G401.6 (cell line): ENCODE measurements around the gene WDFY3.
"Not testable (repeated sequence)": the region's sequence is repeated elsewhere in the genome, so short reads cannot be mapped to it uniquely, and the experiment has no call there.

Experiments
- FAIRE-seq: peaks from 2 replicates; lab custom pipeline; 2012; peaks lifted over from hg19 to GRCh38; lab: Jason Lieb, UNC

Gene WDFY3

DNA sequence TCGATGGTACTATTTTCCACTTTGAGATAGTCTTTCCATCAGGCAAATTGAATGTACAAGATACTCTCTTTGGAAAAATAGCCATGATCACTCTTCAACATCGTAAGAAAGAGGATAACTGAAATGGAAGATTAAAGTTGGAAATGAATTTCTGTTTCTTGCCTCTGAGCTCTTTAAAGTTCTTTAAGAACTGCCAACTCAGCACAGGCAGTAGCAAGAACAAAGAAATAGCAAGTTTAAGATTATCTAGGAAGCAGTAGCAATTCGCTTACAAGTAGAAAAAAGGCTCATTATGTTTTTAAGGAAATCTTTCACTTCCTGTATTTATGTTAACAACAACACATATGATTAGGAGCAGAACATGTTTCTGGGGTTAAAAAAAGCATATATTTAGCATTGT, 255.9 kb downstream of the WDFY3 start:
- no peak for FAIRE-seq

- FAIRE-seq, result no peak
These were observed 257.9 kb downstream of the WDFY3 start for GRCh38 chr4:84708406-84709135.

GRCh38 chr4:84706286-84706685, 260.2 kb downstream of the WDFY3 start:
- FAIRE-seq, result no peak

- FAIRE-seq, result no peak
These were observed 267.4 kb downstream of the WDFY3 start for GRCh38 chr4:84699001-84699671.

GRCh38 chr4:84697615-84698201, 268.8 kb downstream of the WDFY3 start:
- no peak for FAIRE-seq

GRCh38 chr4:84697159-84697558, 269.3 kb downstream of the WDFY3 start:
- FAIRE-seq, result no peak

DNA sequence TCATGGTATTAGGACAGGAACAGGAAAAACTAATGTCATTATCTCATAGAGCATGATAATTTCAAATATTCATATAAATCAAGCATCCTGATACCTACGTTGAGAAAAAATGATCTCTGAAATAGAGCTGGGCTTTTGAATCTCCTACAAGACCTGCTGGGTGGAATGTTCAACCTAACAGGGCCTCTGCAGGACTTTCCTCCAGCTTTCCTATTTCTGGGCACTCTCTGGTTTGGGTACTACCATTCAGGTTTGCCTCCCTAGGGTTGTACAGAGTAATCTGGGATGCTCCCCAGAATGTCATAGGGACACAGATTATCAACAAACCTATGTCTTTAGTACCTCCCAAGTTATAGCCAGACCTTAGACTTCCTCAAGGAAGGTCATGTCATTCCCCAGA, 274.7 kb downstream of the WDFY3 start:
- no peak for FAIRE-seq

GRCh38 chr4:84691170-84691691, 275.3 kb downstream of the WDFY3 start:
- FAIRE-seq, result no peak

DNA sequence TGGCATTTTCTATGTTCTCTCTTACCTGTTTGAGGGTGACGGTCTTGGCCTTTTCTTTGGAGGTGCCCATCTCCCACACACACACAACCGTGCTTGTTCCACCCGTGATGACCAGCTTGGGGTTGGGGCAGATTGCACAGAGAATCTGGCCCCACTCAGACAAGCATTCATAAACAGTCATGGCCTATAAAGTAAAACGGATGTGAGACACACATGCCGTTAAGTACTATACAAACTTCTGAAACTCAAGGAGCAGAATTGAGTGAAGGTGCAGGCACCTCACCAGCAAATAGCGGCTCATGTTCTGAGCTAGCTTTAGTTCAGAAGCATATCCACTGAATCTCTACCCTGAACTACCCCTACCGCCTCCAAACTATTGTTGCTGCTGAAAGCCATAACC, 276.0 kb downstream of the WDFY3 start:
- FAIRE-seq, result no peak

DNA sequence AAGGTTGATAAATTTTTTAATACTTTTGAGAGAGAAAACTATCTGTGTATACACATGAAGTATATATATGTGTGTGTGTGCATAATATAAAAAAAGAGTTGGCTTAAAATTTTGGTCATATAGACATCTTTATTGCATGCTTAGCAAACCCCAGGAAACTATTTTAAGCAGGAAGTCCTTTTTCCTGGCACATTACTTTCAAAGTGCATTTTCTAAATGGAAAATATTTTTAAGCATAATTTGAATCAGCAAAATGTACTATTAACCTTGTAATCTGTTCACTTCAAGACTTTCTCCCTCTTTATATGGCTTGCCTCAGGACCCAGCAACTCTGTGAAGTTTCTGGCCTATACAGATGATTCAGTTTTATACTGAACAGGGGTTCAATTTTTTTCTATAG, 277.3 kb downstream of the WDFY3 start:
- no peak for FAIRE-seq

DNA sequence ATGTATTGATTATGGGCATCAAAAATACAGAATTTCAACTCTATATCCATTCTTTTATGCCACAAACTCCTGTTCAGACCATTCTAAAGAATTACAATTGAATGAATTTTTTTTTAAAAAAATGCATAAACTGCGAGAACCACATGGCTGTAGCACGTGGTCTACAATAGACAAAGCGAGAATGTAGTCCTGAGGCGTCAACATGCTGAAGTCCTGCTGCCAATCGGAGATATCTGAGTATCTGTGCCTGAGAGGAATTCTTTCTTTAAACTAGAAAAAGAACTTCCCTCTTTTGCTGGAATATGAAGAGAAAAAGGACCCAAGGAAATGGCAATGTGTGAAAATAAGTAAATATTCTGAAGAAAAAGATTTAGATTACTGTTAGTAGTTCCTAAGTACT, 277.9 kb downstream of the WDFY3 start:
- no peak for FAIRE-seq

- no peak for FAIRE-seq
These were observed 281.4 kb downstream of the WDFY3 start for GRCh38 chr4:84685105-84685504.

DNA sequence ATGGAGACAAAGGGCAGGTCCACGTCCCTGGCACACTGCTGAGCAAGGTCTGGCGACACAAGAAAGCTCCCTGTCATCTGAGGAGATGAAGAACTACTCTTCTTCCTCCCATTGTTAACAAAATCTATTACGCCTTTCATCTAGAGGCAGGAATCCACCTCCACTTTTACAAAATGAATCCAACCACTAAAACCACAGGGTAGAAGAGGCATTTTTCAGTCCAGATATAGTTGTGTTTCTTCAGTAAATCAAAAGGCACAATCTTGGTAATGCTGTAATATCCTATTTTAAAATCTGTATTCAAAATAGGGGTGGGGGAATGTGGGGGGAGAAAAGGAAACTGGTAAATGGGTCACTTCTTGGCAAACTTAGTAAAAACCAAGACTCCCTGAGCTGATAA, 282.1 kb downstream of the WDFY3 start:
- FAIRE-seq, result no peak

DNA sequence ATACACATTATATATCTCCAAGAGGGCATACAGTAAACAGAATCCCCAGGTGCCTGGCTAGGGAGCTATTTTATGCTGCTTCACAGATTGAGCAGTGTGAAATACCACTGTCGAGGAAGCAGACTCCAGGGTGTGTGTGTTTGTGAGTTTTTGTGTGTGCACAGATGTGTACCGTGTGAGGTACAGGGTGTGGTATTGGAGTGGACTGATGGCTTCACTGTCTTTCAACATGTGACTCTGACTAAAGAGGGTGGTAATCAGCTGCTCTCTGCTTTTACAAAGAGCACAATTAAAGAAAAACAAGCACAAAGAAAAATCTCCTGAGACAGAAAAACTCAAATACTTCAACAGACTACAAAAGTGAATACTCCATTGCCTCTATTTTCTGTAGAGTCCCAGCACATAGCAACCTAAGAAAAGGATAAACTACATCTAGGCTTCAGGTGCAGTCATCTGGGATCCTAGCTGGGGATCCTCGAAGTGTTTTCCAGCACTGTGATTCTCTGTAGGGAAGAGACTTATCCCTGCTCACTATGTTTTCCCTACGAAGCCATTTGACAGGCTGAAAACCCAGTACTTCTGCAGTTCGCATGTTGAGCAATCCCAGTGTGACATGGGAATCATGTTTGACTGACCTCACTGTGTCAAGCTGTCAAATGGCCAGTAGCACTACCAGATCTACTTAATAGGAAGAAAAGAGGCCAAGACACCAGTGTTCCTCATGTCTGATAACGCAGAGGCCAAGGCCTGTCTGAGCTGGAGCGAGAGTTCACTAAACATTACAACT, 283.2 kb downstream of the WDFY3 start:
- no peak for FAIRE-seq

GRCh38 chr4:84682661-84683060, 283.8 kb downstream of the WDFY3 start:
- FAIRE-seq, result not testable (repeated sequence)

- no peak for FAIRE-seq
These were observed 284.8 kb downstream of the WDFY3 start for GRCh38 chr4:84681486-84682274.

DNA sequence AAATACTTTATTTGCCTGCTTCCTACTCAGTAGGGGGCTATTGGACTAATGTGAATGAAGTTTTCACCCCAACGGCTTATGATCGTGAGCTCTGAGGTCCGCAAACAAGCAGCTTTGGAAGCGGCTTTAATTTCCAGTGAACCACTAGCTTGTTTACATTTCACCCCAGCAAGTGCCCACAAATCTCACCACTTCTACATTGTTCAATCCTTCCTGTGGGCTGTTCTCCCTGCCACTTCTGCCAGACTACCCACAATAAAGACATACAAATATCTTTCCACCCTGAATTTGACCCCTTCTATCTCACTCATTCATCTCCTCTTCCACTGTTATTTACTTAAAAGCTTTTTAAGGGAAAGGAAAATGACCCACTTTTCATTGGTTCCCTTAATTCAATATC, 285.5 kb downstream of the WDFY3 start:
- no peak for FAIRE-seq

GRCh38 chr4:84678976-84679744, 287.3 kb downstream of the WDFY3 start:
- no peak for FAIRE-seq

- FAIRE-seq, result no peak
These were observed 288.5 kb downstream of the WDFY3 start for GRCh38 chr4:84677995-84678394.

DNA sequence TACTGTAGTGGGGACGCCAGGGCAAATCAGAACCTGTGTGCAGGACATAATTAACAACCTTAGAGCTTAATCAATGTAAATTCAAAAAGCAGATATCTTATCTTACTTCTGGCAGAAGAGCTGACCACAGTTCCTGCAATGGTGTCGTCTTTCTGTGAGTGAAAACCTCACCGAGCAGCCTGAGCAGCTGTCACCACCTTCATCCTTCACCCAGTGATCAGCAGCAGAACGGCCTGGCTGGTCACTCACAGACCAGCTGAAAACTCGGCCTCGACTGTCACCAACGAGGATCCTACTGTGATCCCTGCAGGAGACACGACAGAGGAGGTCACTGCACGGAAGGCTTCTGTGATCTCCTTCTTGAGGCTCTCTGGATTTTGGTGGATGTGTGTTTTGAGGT, 289.4 kb downstream of the WDFY3 start:
- FAIRE-seq, result no peak
